RWPE2 (cell line): ENCODE measurements around the gene GRIN2D.
A peak's percentile ranks its signal among the peaks of the same experiment; 100 is the strongest.

ENCODE experiments used
- ATAC-seq: fragments of 200-7000 bp; cut with Tn5 transposase; 3 replicates; pipeline ENCODE4 v1.9.1; 2021; ENCODE audit warnings: low read depth
- DNase-seq: peaks from one replicate; pipeline ENCODE4 v3.0.0-alpha.2; 2020; ENCODE audit warnings: low spot score
- H3K27ac ChIP-seq: fragments of 450-650 bp; 2 replicates; pipeline ENCODE4 v1.5.1; 2017; ENCODE audit warnings: mild to moderate bottlenecking; ENCODE audit not compliant: poor library complexity, severe bottlenecking
- H3K27me3 ChIP-seq: fragments of 250-450 bp; sonication (Bioruptor Pico); 2 replicates; pipeline ENCODE4 v1.5.1; 2021; ENCODE audit warnings: mild to moderate bottlenecking, moderate library complexity; ENCODE audit not compliant: insufficient read depth, poor library complexity, severe bottlenecking
- H3K36me3 ChIP-seq: fragments of 250-450 bp; sonication (Bioruptor Pico); 2 replicates; pipeline ENCODE4 v1.5.1; 2020; ENCODE audit warnings: low read depth, mild to moderate bottlenecking, moderate library complexity
- H3K4me1 ChIP-seq: fragments of 250-450 bp; sonication (Bioruptor Pico); 2 replicates; pipeline ENCODE4 v1.5.1; 2021; ENCODE audit warnings: mild to moderate bottlenecking, moderate library complexity; ENCODE audit not compliant: insufficient read depth, poor library complexity, severe bottlenecking
- H3K4me3 ChIP-seq: fragments of 250-450 bp; sonication (Bioruptor Pico); 2 replicates; pipeline ENCODE4 v1.5.1; 2021; ENCODE audit warnings: mild to moderate bottlenecking, moderate library complexity; ENCODE audit not compliant: severe bottlenecking
- H3K9me3 ChIP-seq: fragments of 250-450 bp; sonication (Bioruptor Pico); 2 replicates; pipeline ENCODE4 v1.5.1; 2021; ENCODE audit warnings: mild to moderate bottlenecking, moderate library complexity; ENCODE audit not compliant: severe bottlenecking
- TF ChIP-seq, protein P1 (sequence below): fragments of 450-650 bp; IDR thresholded peaks from one replicate; pipeline ENCODE4 v1.5.1; 2017; ENCODE audit warnings: mild to moderate bottlenecking, moderate library complexity; ENCODE audit not compliant: poor library complexity, severe bottlenecking

GRIN2D gene

DNA sequence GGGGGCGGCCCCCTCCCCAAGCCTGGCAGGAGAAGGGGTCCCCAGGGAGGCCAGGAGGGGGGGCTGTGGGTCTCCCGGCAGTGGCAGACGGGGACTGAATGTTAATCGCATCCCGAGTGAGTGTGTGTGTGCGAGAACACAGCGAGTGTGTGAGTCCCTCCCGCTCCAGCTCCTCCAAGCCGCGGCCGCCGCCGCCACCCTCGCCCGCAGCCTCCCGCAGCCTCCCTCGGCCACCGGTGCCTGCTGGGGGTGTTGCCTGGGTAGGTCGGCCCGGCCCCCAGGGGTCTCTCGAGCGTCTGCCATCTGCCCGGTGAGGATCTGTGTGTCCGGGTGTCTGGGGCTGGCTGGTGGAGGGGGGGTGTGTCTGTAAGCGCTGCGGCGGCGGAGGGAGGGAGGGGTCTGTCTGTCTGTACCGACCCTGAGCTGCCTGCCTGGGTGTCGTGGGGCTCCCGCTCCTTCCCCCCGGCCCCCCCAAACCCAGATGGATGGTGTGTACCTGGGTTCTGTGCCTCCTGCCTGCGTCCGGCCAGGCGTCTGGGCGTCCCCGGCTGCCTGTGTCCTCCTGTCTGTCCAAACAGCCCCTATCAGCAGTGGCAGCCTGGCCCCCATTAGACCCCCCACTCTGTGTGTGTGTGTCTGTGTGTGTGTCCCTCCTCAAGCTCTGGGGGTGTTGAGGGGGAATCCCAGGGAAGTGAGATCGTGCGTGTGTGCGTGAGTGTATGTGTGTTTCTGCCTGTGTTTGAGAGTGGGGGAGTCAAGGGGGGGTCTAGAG lies at the start of gene GRIN2D:
Gene GRIN2D (plus strand): TSS at position 110 of the 772 bp plus-strand sequence. CDS start 4,725 bp downstream, outside the sequence.
- no peak for DNase-seq
- H3K27me3 ChIP-seq = peaks cover 8% of the 10 kb centered on the region
- peak within 1 kb of the TSS; percentile 16 for H3K4me3 ChIP-seq

DNA sequence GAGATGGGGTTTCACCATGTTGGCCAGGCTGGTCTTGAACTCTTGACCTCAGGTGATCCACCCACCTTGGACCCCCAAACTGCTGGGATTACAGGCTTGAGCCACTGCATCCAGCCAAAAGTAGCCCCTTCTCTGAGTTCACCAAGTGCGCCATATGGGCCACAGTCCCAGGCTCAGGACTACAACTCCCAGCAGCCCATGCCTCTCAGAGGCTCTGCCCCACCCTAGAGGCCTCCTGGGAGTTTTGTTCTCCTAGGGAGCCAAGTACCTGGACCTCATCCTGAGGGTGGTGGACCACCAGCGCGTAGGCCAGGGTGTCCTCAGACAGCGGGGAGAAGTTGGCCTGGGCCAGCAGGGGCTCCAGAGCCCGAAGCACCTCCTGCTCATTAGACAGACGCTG lies 48.6 kb upstream of the GRIN2D start:
- ATAC-seq = no peak
- Histone ChIP-seq H3K9me3 (no peaks in the 10 kb centered on the region), H3K27ac (no peak overlapping the region), H3K36me3 (no peaks in the 10 kb centered on the region), H3K4me3 (no peak overlapping the region), H3K27me3 (no peaks in the 10 kb centered on the region), H3K4me1 (no peaks in the 10 kb centered on the region)
- TF ChIP-seq, protein P1, sequence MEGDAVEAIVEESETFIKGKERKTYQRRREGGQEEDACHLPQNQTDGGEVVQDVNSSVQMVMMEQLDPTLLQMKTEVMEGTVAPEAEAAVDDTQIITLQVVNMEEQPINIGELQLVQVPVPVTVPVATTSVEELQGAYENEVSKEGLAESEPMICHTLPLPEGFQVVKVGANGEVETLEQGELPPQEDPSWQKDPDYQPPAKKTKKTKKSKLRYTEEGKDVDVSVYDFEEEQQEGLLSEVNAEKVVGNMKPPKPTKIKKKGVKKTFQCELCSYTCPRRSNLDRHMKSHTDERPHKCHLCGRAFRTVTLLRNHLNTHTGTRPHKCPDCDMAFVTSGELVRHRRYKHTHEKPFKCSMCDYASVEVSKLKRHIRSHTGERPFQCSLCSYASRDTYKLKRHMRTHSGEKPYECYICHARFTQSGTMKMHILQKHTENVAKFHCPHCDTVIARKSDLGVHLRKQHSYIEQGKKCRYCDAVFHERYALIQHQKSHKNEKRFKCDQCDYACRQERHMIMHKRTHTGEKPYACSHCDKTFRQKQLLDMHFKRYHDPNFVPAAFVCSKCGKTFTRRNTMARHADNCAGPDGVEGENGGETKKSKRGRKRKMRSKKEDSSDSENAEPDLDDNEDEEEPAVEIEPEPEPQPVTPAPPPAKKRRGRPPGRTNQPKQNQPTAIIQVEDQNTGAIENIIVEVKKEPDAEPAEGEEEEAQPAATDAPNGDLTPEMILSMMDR = no peak
- no peak for DNase-seq

More for the DNA sequence above, at the start of gene GRIN2D:
- TF ChIP-seq, protein P1 = no peak
- Histone ChIP-seq H3K27ac (no peak within 1 kb of the TSS), H3K9me3 (no peaks in the 10 kb centered on the region), H3K36me3 (peaks cover 8% of the 10 kb centered on the region), H3K4me1 (peaks cover 2% of the 10 kb centered on the region)
- ATAC-seq = peak; percentile 24

DNA sequence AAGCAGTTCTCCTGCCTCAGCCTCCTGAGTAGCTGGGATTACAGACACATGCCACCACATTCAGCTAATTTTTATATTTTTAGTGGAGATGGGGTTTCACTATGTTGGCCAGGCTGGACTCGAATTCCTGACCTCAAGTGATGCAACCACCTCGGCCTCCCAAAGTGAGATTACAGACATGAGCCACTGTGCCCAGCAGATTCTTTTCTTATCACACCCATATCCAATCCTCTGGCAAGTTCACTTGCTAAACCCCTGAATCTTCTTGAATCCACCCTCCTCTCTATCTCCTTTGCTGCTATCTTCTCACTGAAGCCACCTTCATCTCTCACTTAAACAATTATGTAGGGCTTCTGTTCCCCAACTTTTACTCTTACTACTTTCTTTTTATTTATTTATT lies 47.3 kb upstream of the GRIN2D start:
- no peaks in the 10 kb centered on the region for H3K27me3 ChIP-seq
- H3K9me3 ChIP-seq = no peaks in the 10 kb centered on the region
- TF ChIP-seq, protein P1 = no peak
- no peak overlapping the region for H3K4me3 ChIP-seq
- DNase-seq = no peak
- H3K27ac ChIP-seq = no peak overlapping the region
- H3K4me1 ChIP-seq = no peaks in the 10 kb centered on the region
- no peaks in the 10 kb centered on the region for H3K36me3 ChIP-seq
- no peak for ATAC-seq

DNA sequence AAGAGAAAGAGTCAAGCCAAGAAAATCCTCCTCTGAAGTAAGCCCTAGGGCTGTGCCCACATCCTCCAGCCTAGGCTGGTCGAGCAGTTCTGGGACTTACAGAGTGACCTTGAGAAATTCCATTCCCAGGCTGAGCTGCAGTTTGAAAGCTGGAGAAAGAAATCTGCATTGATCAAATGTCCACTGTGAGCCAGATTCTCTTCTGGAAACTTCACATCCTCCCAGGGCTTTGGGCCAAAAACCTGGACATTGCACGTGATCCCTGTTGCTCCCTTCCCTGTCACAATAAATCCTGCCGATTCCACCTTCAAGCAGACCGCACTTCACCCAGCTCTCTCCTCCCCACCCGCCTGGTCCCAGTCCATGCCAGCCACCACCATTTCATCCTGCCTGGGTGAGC lies 45.4 kb upstream of the GRIN2D start:
- Histone ChIP-seq H3K36me3 (no peaks in the 10 kb centered on the region), H3K4me3 (no peak overlapping the region), H3K27ac (no peak overlapping the region), H3K9me3 (no peaks in the 10 kb centered on the region), H3K4me1 (no peaks in the 10 kb centered on the region), H3K27me3 (no peaks in the 10 kb centered on the region)
- ATAC-seq (no peak), DNase-seq (no peak)
- TF ChIP-seq, protein P1 = no peak

DNA sequence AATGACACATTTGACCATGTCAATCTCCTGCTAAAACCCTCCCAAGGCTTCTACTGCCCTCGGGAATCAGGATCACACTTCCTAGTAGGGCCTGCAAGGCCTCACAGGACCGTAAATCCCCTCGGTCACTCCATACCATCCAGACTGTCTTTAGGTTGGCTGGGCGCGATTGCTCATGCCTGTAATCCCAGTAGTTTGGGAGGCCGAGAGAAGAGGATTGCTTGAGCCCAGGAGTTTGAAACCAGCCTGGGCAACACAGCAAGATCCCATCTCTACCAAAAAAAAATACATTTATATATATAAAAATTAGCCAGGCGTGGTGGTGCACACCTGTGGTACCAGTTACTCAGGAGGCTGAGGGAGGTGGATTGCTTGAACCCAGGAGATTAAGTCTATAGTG lies 44.7 kb upstream of the GRIN2D start:
- no peaks in the 10 kb centered on the region for H3K27me3 ChIP-seq
- no peak overlapping the region for H3K27ac ChIP-seq
- no peaks in the 10 kb centered on the region for H3K9me3 ChIP-seq
- no peak for ATAC-seq
- TF ChIP-seq, protein P1 = no peak
- H3K36me3 ChIP-seq = no peaks in the 10 kb centered on the region
- H3K4me3 ChIP-seq = no peak overlapping the region
- no peak for DNase-seq
- H3K4me1 ChIP-seq = no peaks in the 10 kb centered on the region
